GM10266 (cell line): Measurements from ENCODE around the gene INHBB.

Source experiments
- DNase-seq: peaks from one replicate; pipeline ENCODE4 v3.0.0; 2012; ENCODE audit errors: extremely low spot score
- TF ChIP-seq, protein P1 (sequence below): IDR thresholded peaks from 2 replicates; pipeline ENCODE4 v1.5.1; 2012; ENCODE audit warnings: mild to moderate bottlenecking, low read depth; ENCODE audit not compliant: control insufficient read depth, insufficient read depth; ENCODE audit errors: missing control alignments

Gene INHBB

DNA sequence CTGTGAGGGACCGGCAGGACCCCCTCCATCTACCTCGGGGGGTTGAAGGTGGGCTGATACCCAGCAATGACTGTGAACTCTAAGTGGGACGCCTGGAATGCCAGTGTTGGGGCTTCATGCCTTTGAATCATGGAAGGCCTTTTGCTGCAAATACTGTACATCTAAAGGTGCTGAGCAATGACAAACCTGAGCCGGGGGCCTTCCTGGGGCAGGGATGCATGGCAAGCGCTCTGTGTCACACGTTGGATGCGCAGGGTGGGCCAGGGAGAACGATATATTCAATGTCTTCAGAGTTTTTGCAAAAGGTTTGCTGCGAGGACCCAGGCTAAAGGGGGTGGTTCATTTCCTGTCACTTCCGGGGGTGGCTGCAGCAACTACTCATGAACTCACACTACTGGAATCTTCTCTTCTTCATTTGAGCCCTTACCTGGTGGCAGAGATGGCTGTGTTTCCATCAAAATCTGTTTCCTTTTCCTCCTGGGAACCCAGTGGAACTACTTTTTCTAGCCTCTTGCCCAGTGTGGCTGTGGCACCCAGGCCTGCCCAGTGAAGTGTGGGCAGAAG is 24.1 kb upstream of the INHBB start:
- TF ChIP-seq, protein P1, sequence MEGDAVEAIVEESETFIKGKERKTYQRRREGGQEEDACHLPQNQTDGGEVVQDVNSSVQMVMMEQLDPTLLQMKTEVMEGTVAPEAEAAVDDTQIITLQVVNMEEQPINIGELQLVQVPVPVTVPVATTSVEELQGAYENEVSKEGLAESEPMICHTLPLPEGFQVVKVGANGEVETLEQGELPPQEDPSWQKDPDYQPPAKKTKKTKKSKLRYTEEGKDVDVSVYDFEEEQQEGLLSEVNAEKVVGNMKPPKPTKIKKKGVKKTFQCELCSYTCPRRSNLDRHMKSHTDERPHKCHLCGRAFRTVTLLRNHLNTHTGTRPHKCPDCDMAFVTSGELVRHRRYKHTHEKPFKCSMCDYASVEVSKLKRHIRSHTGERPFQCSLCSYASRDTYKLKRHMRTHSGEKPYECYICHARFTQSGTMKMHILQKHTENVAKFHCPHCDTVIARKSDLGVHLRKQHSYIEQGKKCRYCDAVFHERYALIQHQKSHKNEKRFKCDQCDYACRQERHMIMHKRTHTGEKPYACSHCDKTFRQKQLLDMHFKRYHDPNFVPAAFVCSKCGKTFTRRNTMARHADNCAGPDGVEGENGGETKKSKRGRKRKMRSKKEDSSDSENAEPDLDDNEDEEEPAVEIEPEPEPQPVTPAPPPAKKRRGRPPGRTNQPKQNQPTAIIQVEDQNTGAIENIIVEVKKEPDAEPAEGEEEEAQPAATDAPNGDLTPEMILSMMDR, result no peak
- no peak for DNase-seq

DNA sequence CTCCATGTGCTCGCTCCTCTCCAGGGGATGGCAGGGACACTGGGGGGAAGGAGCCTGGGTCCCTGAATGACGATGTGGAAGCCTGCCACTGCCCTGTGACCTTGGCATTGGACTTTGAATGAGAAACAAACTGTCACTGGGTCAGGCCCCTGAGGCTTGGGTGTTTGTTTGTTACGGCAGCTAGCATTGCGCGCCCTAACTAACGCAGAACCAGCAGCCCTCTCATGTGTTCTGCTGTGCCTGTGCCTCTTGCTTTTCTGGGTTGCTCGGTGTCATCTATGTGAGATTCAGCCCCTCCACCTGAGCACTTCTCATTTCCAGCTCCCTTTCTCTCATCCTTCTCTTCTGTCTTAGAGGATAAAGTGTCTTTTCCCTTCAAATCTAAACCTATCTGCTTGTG is 23.6 kb upstream of the INHBB start:
- TF ChIP-seq, protein P1, result no peak
- DNase-seq, result no peak

DNA sequence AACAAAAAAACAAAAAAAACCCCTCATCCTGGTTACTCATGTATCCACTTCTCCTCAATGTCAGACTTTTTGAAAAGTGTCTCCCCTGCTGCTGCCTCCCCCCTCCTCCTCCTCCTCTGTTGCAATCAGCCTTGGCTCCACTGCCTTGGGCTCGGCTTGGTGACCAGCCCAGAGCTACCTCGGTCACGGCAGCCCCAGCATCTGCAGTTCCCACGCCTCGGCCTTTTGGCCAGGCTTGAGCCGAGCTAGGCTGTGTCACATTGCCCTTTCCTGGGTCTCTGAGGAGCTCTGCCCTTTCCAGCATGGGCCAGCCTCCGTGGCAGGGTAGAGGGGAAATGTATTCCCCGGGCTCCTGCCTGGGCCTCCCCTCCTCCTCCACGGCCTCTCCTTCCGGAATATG is 22.7 kb upstream of the INHBB start:
- TF ChIP-seq, protein P1, result no peak
- no peak for DNase-seq

DNA sequence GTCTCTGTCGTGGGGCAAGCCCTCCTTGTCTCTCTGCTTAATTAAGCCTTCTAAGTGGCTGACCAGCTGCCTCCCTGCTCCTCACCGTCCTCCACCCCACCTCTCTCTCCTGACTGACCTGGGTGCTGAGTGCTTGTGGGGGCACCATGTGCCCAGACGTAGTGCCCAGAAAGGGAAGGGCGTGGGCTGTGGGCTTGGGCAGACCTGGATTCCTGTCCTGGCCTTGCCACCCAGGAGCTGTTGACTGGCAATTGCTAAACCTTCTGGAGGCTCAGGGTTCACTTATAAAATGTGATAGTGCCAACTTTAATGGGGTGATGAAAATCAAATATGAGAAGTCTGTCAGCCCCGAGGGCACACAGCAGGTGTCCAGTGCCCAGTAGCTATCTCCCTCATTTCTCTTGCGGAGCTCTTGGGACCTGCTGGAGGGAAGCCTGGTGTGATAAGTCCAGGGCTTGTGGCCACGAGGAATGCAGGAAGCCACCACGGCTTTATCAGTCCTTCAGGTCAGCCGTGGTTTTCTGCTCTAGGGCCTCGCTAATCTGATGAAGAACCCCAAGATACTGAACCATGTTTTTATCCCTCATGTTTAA is 22.0 kb upstream of the INHBB start:
- TF ChIP-seq, protein P1, result no peak
- DNase-seq, result no peak

DNA sequence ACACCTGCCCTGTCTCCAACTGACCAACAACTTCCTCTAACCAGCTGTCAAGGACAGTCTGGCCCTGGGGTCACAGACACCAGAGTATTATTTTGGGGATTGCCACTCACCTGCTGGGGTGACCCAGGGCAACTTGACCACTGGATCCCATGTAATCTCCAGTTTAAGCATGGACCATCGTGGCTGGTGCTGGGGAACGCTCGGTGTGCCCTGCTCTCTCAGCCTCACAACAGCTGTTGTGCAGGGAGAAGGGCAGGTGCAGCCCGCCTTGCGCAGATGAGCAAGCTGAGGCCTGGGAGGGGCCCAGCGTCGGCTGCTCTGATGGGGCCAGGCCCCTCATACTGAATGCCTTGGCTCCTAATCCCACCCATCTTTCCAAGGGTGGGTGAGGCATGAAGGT is 21.0 kb upstream of the INHBB start:
- TF ChIP-seq, protein P1, result no peak
- no peak for DNase-seq

DNA sequence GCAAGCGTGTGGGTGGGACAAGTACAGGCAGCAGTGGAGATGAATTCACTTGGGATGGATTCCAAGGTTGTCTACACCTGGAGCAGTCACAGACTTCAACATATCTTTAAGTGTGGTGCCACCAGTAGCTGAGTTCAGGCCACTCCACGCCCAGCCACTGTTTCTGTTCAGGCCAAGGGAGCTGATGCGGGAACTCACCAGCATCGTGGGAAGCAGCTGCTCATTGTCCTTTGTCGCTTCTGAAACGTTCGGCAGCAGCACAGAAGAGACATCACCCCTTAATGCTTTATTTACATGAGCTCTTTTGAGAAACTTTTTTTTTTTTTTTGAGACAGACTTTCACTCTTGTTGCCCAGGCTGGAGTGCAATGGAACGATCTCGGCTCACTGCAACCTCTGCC is 19.9 kb upstream of the INHBB start:
- TF ChIP-seq, protein P1, result no peak
- DNase-seq, result no peak

DNA sequence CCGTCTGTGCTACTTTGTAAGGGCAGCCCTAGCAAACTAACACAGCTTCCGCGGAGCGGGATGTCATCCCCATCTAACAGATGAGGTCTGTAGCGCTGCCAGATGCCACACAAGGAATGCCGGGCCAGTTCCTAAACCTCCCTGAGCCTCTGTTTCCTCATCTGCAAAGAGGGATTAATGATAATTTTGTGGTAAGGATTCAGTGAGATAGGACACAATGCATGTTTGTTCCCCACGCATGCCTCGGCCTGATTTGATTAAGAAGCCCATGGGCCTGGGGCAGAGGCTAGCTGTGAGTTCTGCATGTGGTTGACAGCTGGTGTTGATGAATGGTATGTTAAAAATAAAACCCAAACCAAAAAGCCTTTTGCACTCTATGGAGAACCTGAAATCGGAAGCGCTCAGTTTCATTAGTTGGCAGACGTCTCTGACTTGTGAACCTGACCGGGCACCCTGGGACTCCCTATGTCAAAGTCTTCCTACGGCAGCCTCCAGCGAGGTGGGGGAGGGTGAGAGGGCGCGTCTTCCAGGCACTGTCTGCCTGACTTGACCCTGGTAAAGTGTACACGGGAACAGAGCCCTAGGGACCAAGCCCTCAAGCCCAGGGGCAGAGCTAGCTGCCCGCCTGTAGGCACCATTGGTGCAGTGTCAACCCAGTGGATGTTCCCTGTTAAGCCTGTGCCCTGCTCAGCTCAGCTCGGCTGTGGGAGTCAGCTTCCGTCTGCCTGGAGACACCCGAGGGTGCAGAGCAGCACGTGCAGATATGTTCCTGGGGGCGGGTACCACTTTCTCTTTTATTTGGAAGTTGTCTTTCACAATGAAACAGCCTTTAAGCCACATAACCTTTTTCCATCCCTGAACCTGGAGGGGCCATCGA is 14.8 kb upstream of the INHBB start:
- DNase-seq, result no peak
- TF ChIP-seq, protein P1, result no peak
